ENCODE data around the gene MRPL58.

GRCh38 chr17:74972973-74973328, 39.5 kb upstream of the MRPL58 start:
- TF ChIP-seq CTCF (IDR thresholded peaks at IDR 0.05) (no peak), REST (IDR thresholded peaks at IDR 0.05; ENCODE audit: insufficient read depth in 1 of 2, low read depth in 2 of 2, low read length in 1 of 2) (no peak), SIN3A (IDR thresholded peaks at IDR 0.05; ENCODE audit: borderline replicate concordance, insufficient read depth, low read depth, low read length) (no peak), POLR2AphosphoS5 (IDR thresholded peaks at IDR 0.05; ENCODE audit: low read depth, low read length) (no peak)
